ENCODE results near the gene CMC1. TPM values are rescaled to one million over a fixed set of nuclear protein-coding genes. Genes with fewer than 3 reads are reported as not detected.
"Not testable (repeated sequence)": the region's sequence is repeated elsewhere in the genome, so short reads cannot be mapped to it uniquely, and the experiment has no call there.

Gene CMC1
- total RNA-seq, 1 donor from 2014 or later, result 15.9 TPM

GRCh38 chr3:28265641-28266040 is 24.2 kb downstream of the CMC1 start:
- H3K27me3 Mint-ChIP-seq (ENCODE audit: low read depth), result no peaks in the 10 kb centered on the region
- no peaks in the 10 kb centered on the region for H3K4me1 Mint-ChIP-seq
- DNase-seq (ENCODE audit: low spot score in 2 of 2, unreplicated experiment in 2 of 2), result no peak
- peaks cover 12% of the 10 kb centered on the region for H3K36me3 Mint-ChIP-seq
- TF ChIP-seq, protein P1, sequence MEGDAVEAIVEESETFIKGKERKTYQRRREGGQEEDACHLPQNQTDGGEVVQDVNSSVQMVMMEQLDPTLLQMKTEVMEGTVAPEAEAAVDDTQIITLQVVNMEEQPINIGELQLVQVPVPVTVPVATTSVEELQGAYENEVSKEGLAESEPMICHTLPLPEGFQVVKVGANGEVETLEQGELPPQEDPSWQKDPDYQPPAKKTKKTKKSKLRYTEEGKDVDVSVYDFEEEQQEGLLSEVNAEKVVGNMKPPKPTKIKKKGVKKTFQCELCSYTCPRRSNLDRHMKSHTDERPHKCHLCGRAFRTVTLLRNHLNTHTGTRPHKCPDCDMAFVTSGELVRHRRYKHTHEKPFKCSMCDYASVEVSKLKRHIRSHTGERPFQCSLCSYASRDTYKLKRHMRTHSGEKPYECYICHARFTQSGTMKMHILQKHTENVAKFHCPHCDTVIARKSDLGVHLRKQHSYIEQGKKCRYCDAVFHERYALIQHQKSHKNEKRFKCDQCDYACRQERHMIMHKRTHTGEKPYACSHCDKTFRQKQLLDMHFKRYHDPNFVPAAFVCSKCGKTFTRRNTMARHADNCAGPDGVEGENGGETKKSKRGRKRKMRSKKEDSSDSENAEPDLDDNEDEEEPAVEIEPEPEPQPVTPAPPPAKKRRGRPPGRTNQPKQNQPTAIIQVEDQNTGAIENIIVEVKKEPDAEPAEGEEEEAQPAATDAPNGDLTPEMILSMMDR (IDR thresholded peaks at IDR 0.05; ENCODE audit: unreplicated experiment), result no peak
- no peak overlapping the region for H3K27ac Mint-ChIP-seq
- no peaks in the 10 kb centered on the region for H3K9me3 Mint-ChIP-seq
- no peak overlapping the region for H3K4me3 Mint-ChIP-seq

GRCh38 chr3:28267984-28268849 is 26.8 kb downstream of the CMC1 start:
- no peaks in the 10 kb centered on the region for H3K27me3 Mint-ChIP-seq (ENCODE audit: low read depth)
- DNase-seq (ENCODE audit: low spot score in 2 of 2, unreplicated experiment in 2 of 2), result no peak
- H3K4me1 Mint-ChIP-seq, result no peaks in the 10 kb centered on the region
- no peak overlapping the region for H3K4me3 Mint-ChIP-seq
- H3K36me3 Mint-ChIP-seq, result peaks cover 36% of the 10 kb centered on the region
- H3K27ac Mint-ChIP-seq, result no peak overlapping the region
- H3K9me3 Mint-ChIP-seq, result peaks cover 15% of the 10 kb centered on the region
- TF ChIP-seq, protein P1 (IDR thresholded peaks at IDR 0.05; ENCODE audit: unreplicated experiment), result no peak

DNA sequence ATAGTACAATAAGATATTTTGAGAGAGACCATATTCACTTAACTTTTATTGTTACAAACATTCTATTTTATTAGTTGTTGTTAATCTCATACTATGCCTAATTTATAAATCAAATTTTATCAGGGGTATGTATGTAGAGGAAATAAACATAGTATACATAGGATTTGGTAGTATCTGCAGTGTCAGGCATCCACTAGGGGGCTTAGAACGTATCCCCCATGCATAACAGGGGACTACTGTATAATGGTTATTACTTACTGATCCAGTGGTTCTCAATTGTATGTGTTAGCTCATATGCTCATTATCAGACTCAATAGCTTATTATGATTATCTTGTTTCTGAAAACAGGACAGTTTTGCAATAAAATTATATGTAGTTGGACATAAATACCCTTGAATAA is 27.6 kb downstream of the CMC1 start:
- no peak for DNase-seq (ENCODE audit: low spot score in 2 of 2, unreplicated experiment in 2 of 2)
- Mint-ChIP-seq H3K27ac (no peak overlapping the region), H3K4me1 (no peaks in the 10 kb centered on the region), H3K36me3 (peaks cover 43% of the 10 kb centered on the region), H3K9me3 (peaks cover 23% of the 10 kb centered on the region), H3K27me3 (ENCODE audit: low read depth) (no peaks in the 10 kb centered on the region), H3K4me3 (no peak overlapping the region)
- TF ChIP-seq, protein P1 (IDR thresholded peaks at IDR 0.05; ENCODE audit: unreplicated experiment), result no peak

GRCh38 chr3:28269884-28270283 is 28.5 kb downstream of the CMC1 start:
- H3K9me3 Mint-ChIP-seq, result peaks cover 29% of the 10 kb centered on the region
- not testable (repeated sequence) for H3K27ac Mint-ChIP-seq

GRCh38 chr3:28273837-28274236 is 32.4 kb downstream of the CMC1 start:
- peaks cover 30% of the 10 kb centered on the region for H3K9me3 Mint-ChIP-seq
- H3K36me3 Mint-ChIP-seq, result peaks cover 56% of the 10 kb centered on the region
- no peaks in the 10 kb centered on the region for H3K4me1 Mint-ChIP-seq
- DNase-seq (ENCODE audit: low spot score in 2 of 2, unreplicated experiment in 2 of 2), result no peak
- no peaks in the 10 kb centered on the region for H3K27me3 Mint-ChIP-seq (ENCODE audit: low read depth)
- no peak overlapping the region for H3K27ac Mint-ChIP-seq
- no peak overlapping the region for H3K4me3 Mint-ChIP-seq
- TF ChIP-seq, protein P1 (IDR thresholded peaks at IDR 0.05; ENCODE audit: unreplicated experiment), result no peak

More at GRCh38 chr3:28269884-28270283, 28.5 kb downstream of the CMC1 start:
- peaks cover 50% of the 10 kb centered on the region for H3K36me3 Mint-ChIP-seq
- not testable (repeated sequence) for H3K4me3 Mint-ChIP-seq; H3K27me3 Mint-ChIP-seq (ENCODE audit: low read depth); DNase-seq (ENCODE audit: low spot score in 2 of 2, unreplicated experiment in 2 of 2); H3K4me1 Mint-ChIP-seq

- peaks cover 15% of the 10 kb centered on the region for H3K36me3 Mint-ChIP-seq
- H3K4me3 Mint-ChIP-seq, result no peak overlapping the region
- no peak overlapping the region for H3K27ac Mint-ChIP-seq
Measured at GRCh38 chr3:28278918-28279317, 37.5 kb downstream of the CMC1 start.

More at GRCh38 chr3:28278918-28279317, 37.5 kb downstream of the CMC1 start:
- TF ChIP-seq, protein P1 (IDR thresholded peaks at IDR 0.05; ENCODE audit: unreplicated experiment), result no peak
- Mint-ChIP-seq H3K27me3 (ENCODE audit: low read depth) (no peaks in the 10 kb centered on the region), H3K4me1 (no peaks in the 10 kb centered on the region), H3K9me3 (peaks cover 8% of the 10 kb centered on the region)
- no peak for DNase-seq (ENCODE audit: low spot score in 2 of 2, unreplicated experiment in 2 of 2)

Data from mesothelial cell of epicardium (in vitro differentiated cells).